ENCODE measurements around the gene AKAP6.
"Not testable (repeated sequence)": the region's sequence is repeated elsewhere in the genome, so short reads cannot be mapped to it uniquely, and the experiment has no call there.

The AKAP6 gene

GRCh38 chr14:32449648-32450047 is 120.5 kb downstream of the AKAP6 start:
- DNase-seq (ENCODE audit: low read depth): no peak

DNA sequence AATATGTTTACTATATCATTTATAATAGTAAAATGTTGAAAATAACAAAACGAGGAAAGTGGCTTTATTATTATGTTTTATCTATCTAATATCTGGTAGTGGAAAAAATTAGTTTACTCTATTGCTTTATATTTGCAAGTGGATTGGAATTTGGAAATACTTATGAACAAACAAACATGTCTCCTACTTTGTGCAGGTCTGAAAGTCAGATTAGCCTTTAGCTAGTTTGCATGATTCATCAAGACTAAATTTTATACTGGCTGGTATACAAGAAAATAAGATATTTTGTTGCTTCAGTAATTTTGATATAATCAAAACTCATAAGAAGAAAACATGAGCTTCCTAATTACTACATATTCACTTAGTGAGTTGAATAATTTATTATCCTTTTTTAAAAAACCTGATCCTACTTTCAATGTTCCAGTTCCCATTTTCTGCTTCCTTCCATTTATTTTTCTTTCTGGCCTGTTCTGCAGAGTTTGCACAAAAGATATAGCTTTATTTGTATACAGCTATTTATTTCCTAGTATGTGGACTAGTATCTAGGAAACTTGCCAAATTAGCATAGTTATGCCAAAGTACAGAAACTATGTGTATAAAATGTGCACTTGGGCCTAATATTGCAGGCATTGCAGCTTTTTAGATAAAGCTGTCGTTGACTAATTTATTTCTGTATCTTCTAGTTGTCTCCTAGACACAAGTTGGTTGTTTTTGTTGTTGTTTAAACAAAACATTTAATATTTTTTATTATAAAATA is 122.0 kb downstream of the AKAP6 start:
- DNase-seq (ENCODE audit: low read depth): no peak

- DNase-seq (ENCODE audit: low read depth): no peak
Measured at GRCh38 chr14:32453857-32454810, 125.0 kb downstream of the AKAP6 start.

DNA sequence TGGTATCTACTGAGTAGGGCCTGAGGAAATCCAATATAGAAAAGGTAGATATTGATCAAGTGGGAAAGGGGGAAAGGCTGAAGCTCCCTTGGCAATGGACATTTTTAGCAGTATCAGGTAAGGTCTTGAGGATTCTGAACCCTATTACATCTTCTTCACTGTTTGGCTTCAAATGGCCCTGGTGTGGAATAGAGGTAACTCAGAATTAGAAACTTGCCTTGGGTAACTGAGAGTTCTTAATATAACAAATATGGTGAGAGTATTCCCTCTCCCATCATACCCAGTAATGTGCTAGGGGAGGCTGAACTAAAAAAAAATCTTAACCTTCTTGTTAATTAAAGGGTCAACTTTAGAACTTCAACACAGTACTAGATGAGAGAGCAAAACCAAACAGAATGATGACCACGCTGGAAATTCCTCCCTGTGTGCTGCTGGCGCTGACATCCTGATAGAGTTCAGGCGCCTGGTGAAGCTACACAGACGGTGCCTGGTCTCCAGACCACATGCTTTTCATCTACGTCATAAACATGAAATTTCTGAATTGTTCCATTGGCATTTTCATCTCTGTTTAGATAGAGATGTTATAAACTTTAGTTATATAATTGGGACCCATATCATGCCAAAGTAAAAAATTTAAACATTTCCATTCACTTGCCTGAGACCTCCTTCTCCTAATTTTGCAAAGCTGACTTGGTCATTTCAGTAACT is 128.3 kb downstream of the AKAP6 start:
- no peak for DNase-seq (ENCODE audit: low read depth)

GRCh38 chr14:32458720-32459119 is 129.6 kb downstream of the AKAP6 start:
- DNase-seq (ENCODE audit: low read depth): no peak

DNA sequence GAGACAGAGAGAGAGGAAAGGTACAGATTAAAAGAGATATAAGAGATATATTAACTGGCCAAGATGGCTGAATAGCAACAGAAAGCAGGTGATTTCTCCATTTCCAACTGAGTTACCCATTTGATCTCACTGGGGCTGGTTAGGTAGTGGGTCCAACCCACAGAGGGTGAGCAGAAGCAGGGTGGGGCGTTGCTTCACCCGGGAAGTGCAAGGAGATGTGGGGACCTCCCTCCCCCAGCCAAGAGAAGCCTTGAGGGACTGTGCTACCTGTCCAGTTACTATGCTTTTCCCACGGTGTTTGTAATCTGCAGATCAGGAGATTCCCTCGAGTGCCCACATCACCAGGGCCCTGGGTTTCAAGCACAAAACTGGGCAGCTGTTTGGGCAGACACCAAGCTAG is 131.2 kb downstream of the AKAP6 start:
- no peak for DNase-seq (ENCODE audit: low read depth)

GRCh38 chr14:32462553-32462952 is 133.5 kb downstream of the AKAP6 start:
- not testable (repeated sequence) for DNase-seq (ENCODE audit: low read depth)

DNA sequence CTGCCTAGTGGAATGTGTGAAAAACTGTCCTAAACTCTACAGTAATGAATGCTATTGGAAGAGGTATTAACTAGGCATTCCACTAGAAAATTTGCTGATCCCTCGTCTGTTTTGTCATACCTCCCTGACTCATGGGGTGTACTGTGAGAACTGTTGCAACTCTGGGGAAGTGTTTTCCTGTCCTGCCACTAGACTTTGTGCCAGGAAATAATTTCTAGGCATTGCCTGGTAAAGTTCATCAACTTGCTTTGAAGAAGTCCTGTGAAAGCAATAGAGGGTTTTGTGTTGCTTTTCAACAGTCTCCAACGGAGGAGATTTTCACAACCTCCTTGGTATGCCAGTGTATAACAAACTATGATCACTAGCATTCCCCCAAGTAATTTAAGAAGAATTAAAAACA is 139.9 kb downstream of the AKAP6 start:
- DNase-seq (ENCODE audit: low read depth): no peak

DNA sequence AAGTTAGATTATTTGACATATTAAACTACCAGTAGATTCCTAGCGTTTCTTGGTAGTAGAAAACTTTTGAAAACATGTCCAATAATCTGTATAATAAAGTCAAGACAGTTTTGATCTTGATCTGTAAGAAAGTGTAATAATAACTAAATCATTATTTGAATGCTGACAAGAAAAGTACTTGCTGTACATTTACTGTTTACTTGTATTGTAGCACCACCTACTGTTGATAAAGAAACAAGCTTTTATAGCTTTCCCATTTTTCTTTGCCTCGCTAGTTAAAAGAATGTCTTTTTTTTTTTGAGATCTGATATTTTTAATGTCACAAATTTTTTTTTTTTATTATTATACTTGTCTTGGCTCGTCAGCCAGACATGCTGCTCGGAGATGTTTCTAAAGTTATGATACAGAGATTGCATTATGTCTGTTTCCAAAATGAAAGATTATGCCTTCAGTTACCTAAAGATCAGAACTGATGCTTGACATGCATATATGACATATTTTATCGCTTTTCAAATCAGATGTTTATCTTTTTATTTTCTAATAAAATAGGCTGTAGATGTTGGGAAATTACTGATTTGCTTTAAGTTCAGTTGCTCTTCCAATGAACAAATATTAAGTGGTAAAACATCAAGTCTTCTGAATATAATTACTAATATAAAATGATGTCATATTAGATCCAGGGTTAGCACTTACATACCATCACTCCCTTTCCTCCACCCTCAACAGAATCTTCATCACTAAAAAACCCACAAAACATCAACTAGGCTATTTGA is 140.5 kb downstream of the AKAP6 start:
- DNase-seq (ENCODE audit: low read depth): no peak

- no peak for DNase-seq (ENCODE audit: low read depth)
Measured at GRCh38 chr14:32470161-32470715, 141.1 kb downstream of the AKAP6 start.

DNA sequence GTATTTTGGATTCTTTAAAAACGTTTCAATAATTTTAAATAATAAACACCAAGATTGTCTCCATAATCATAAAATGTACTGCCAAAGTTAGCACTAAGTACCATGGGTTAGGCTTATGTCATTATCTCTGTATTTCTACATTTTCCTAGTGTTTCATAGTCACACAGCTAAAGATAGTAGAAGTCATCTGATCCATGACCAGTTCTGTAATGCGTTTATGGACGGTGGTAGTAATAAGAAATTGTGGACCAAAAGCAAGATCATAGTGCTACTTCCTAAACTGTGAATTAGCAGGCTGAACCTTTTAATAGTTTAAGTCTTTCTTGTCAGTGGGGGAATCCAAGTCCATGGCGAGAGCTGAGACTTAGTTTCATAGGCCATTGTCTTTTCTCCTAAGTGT is 142.1 kb downstream of the AKAP6 start:
- no peak for DNase-seq (ENCODE audit: low read depth)

DNA sequence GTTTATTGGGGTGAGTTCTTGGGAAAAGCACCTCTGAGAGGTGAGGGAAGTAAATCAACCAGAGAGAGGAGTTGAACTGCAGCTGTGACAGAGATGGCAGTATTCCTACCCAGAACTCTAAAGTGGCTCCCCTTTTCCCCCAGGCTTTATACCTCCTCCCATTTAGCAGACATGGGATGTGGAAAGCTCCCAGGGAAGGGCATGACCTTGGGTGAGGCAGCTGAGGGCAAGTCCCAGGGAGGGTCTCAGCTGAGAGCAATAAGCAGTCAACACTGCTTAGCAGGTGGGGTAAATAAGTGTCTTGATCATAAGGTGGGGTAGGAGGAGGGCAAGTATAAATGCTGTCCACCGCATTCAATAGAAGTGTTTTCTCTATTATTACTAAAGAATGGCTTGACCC is 143.0 kb downstream of the AKAP6 start:
- DNase-seq (ENCODE audit: low read depth): no peak

DNA sequence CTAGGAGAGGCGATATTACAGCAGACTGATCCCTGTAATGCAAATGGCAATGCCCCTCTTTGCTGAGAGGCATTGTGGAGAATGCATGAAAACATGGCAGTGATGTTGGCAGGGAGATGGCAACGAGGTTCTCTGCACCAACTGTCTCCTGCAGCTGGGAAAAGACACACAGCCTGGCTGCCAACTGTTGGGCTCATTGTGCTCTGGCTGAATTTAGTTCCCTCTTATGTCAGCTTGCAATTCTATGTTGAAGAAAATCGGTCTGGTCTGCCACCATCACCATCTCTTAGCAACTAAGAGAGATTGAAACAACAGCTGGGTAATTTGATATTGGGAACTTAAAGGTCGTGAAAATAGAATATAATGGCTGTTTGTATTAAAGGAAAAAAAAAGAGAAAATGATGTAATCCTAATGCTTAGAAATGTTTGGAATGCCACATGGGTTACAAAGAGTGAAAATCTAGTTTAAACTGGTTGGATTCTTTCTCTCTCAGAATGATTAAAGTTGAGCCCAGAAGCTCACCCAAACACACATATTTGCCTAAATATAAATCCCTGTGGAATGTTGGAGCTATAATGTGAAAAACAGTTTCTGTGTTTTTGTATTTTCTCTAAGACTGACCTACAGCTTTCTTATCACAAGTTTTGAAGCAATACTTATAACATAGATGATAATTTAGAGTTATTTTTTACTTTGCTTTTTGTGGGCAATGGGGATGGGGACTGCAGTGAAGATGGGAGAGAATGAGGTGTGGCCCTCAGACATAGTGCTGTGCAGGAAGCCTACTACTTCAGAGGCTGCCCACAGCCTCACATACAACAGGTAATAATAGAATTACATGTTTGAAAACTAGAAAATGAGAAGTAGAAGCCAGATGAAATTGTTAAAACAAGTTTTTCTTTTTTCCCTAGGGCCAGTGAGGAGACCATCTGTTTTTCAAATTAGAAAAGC is 143.7 kb downstream of the AKAP6 start:
- no peak for DNase-seq (ENCODE audit: low read depth)

GRCh38 chr14:32473464-32473855 is 144.4 kb downstream of the AKAP6 start:
- DNase-seq (ENCODE audit: low read depth): no peak

DNA sequence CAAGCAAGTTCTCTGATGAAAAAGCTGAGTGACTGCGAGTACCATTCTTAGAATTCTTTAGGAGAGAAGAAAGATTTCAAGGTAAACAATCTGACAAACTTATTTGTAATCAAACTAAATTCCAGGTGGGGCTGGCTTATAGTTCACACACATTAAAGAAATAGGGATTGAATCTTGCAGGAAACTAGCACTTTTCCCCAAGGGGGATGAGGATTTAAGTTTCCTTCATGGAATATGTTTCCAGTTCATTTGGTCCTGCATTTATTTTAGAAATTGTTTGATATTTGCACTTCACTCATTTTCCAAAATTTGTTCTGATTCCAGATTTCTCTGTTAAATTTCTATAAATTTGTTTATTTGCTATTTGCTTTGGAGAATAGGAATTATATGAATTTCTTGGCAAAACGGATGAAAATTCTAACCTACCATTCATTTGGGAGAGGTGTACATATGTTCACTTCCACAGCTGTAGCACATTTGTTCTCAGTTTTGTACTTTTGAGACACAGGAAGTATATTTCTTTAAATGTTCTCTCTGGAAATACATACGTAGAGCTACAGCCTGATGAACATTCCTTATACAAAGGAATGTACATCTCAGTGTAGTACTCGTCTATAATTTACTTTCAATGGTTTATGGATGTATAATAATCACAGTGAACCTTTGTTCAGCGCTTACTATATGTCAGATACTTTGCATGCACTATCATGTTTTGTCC is 145.5 kb downstream of the AKAP6 start:
- DNase-seq (ENCODE audit: low read depth): no peak

GRCh38 chr14:32476532-32476931 is 147.4 kb downstream of the AKAP6 start:
- DNase-seq (ENCODE audit: low read depth): no peak

GRCh38 chr14:32477396-32477795 is 148.3 kb downstream of the AKAP6 start:
- DNase-seq (ENCODE audit: low read depth): no peak

GRCh38 chr14:32478050-32478449 is 149.0 kb downstream of the AKAP6 start:
- no peak for DNase-seq (ENCODE audit: low read depth)

DNA sequence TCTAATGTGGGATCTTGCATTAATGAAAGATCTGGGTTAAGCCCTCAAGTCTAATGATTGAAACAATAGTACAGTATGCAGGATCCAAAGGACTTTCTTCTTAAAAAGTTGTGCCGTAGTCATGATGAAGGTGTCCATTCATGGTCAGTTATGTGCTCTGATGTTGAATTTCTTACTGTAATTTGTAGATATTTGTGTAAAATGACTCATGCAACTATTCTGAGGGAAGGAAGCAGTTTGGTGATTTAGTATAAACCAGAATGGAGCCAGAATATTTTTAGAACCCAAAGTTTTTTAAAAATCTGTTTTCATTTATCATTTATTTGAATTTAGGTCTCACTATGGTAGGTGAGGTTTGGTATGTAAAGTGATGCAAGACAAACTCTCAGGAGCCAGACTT is 151.2 kb downstream of the AKAP6 start:
- DNase-seq (ENCODE audit: low read depth): no peak

- no peak for DNase-seq (ENCODE audit: low read depth)
Measured at GRCh38 chr14:32481707-32482106, 152.6 kb downstream of the AKAP6 start.
